Type B pancreatic cell (in vitro differentiated cells): ENCODE results near the gene BAZ1A. TPM values are rescaled to one million over a fixed set of nuclear protein-coding genes. Genes with fewer than 3 reads are reported as not detected.

Experiments
- DNase-seq: peaks from one replicate; pipeline ENCODE4 v3.0.0; 2021; ENCODE audit warnings: mixed read lengths; ENCODE audit not compliant: unreplicated experiment; ENCODE audit errors: extremely low spot score
- H3K27ac Mint-ChIP-seq: 2 replicates; pipeline ENCODE4 v1.8.0; 2021; ENCODE audit warnings: mild to moderate bottlenecking, mixed read lengths
- H3K27me3 Mint-ChIP-seq: 2 replicates; pipeline ENCODE4 v1.8.0; 2021; ENCODE audit warnings: mixed read lengths
- H3K36me3 Mint-ChIP-seq: 2 replicates; pipeline ENCODE4 v1.8.0; 2021; ENCODE audit warnings: mixed read lengths
- H3K4me1 Mint-ChIP-seq: one replicate; pipeline ENCODE4 v1.8.0; 2021; ENCODE audit warnings: mixed read lengths; ENCODE audit not compliant: unreplicated experiment
- H3K4me3 Mint-ChIP-seq: 2 replicates; pipeline ENCODE4 v1.8.0; 2021; ENCODE audit warnings: mild to moderate bottlenecking, mixed read lengths
- H3K9me3 Mint-ChIP-seq: 2 replicates; pipeline ENCODE4 v1.8.0; 2021; ENCODE audit warnings: mixed read lengths
- CTCF ChIP-seq: fragments of 200-600 bp; sonication (generic); conservative IDR thresholded peaks from 2 replicates; pipeline ENCODE4 v1.5.0; 2021; ENCODE audit warnings: antibody characterized with exemption, mild to moderate bottlenecking
- total RNA-seq: library from RNA; stranded (reverse); gene quantifications from 2 replicates; pipeline ENCODE4 v1.2.1, GENCODE V29; 2021; ENCODE audit warnings: low replicate concordance

BAZ1A gene
- total RNA-seq, 1 donor from 2014 or later, result 28.2 TPM

GRCh38 chr14:34833549-34834523 is 41.3 kb downstream of the BAZ1A start:
- Mint-ChIP-seq H3K27me3 (no peaks in the 10 kb centered on the region), H3K9me3 (no peaks in the 10 kb centered on the region), H3K4me1 (no peaks in the 10 kb centered on the region), H3K4me3 (no peak overlapping the region), H3K36me3 (peaks cover 15% of the 10 kb centered on the region), H3K27ac (no peak overlapping the region)
- TF ChIP-seq CTCF, result no peak
- DNase-seq, result no peak

DNA sequence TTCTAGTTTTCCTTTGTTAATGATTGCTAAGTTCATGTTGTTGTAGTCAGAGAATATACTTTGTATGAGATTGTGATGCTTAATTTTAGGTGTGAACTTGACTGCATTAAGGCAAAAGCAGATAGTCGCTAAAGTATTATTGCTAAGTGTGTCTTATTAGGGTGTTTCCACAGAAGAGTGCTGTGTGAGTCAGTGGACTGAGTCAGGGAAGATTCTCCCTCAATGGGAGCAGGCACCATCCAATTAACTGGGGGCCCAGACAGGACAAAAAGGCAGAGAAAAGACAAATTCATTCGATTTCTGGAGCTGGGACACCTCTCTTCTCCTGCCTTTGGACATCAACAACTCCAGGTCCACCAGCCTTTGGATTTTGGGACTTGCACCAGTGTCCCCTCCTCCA is 48.5 kb downstream of the BAZ1A start:
- H3K4me3 Mint-ChIP-seq, result no peak overlapping the region
- peaks cover 17% of the 10 kb centered on the region for H3K36me3 Mint-ChIP-seq
- TF ChIP-seq CTCF, result no peak
- no peak overlapping the region for H3K27ac Mint-ChIP-seq
- no peaks in the 10 kb centered on the region for H3K9me3 Mint-ChIP-seq
- no peak for DNase-seq
- no peaks in the 10 kb centered on the region for H3K4me1 Mint-ChIP-seq
- H3K27me3 Mint-ChIP-seq, result no peaks in the 10 kb centered on the region

GRCh38 chr14:34824826-34825225 is 50.3 kb downstream of the BAZ1A start:
- Mint-ChIP-seq H3K9me3 (no peaks in the 10 kb centered on the region), H3K27ac (no peak overlapping the region), H3K36me3 (peaks cover 27% of the 10 kb centered on the region), H3K4me3 (no peak overlapping the region), H3K4me1 (no peaks in the 10 kb centered on the region), H3K27me3 (no peaks in the 10 kb centered on the region)
- TF ChIP-seq CTCF, result no peak
- DNase-seq, result no peak

- Mint-ChIP-seq H3K36me3 (peaks cover 24% of the 10 kb centered on the region), H3K27me3 (no peaks in the 10 kb centered on the region), H3K4me1 (no peaks in the 10 kb centered on the region), H3K27ac (no peak overlapping the region), H3K9me3 (no peaks in the 10 kb centered on the region), H3K4me3 (no peak overlapping the region)
- no peak for TF ChIP-seq CTCF
- no peak for DNase-seq
These were observed 50.9 kb downstream of the BAZ1A start for GRCh38 chr14:34824256-34824655.

DNA sequence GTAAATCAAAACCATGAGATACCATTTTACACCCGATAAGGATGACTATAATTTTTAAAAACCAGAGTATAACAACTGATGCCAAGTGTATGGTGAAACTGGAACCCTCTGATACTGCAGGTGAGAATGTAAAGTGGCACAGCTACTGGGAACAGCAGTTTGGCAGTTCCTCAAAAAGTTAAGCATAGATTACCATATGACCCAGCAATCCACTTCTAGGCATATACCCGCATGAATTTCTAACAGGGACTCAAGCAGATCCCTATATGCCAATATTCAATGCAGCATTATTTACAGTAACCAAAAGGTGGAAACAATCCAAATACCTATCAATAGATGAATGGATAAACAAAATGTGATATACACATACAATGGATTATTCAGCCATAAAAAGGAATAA is 57.4 kb downstream of the BAZ1A start:
- H3K27me3 Mint-ChIP-seq, result no peaks in the 10 kb centered on the region
- no peak overlapping the region for H3K27ac Mint-ChIP-seq
- TF ChIP-seq CTCF, result no peak
- no peaks in the 10 kb centered on the region for H3K4me1 Mint-ChIP-seq
- H3K4me3 Mint-ChIP-seq, result no peak overlapping the region
- no peak for DNase-seq
- peaks cover 20% of the 10 kb centered on the region for H3K36me3 Mint-ChIP-seq
- no peaks in the 10 kb centered on the region for H3K9me3 Mint-ChIP-seq
